GM13977 (cell line): ENCODE measurements around the gene UCP3.

Source experiments
- DNase-seq: peaks from one replicate; pipeline ENCODE4 v3.0.0; 2012; ENCODE audit warnings: low spot score
- in situ Hi-C: fragments of 300-500 bp; cut with MboI; formaldehyde crosslinking; loops from one replicate; pipeline ENCODE4 v1.12.0; 2022; ENCODE audit warnings: low sequenced_read_pairs, low pct_unique_long_range_greater_than_20kb, mixed read lengths, inconsistent platforms; ENCODE audit not compliant: unreplicated experiment
- TF ChIP-seq, protein P1 (sequence below): IDR thresholded peaks from 2 replicates; pipeline ENCODE4 v1.5.1; 2012; ENCODE audit warnings: mild to moderate bottlenecking, control low read depth; ENCODE audit not compliant: insufficient read depth; ENCODE audit errors: extremely low read depth, missing control alignments

UCP3 gene

DNA sequence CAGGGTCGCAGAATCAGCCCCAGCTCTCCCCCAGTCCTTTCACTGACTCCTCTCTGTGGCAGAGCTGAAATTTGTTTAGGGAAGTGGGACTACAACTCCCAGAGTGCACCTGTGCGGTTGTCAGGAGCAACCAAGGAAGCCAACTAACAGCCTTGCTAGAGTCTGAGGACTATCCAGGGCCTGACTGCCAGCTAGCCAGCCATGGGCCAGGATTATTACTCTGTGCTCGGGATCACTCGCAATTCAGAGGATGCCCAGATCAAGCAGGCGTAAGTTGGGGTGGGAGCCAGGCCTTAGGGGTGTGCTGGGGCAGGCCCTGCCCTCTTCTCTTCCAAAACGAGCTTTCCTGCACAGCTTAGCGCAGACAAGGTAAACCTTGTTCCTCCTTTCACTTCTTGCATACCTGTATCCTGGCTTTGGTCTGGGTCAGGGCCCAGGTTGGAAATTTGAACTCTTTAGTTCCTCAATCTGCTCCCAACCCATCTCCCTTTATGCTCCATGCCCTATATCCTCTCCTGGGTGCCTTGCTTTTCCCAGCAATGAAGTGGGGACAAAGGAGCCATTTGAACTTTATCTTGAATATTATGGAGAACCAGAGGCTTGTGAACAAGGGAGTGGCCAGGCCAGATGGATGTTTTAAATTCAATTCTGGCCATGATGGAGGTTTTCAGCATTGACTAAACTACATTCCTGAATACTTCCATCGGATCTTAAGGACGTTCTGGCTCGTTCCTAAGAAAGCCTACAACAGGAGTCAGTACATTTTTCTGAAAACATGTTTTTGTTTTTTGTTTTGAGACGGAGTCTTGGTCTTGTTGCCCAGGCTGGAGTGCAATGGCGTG lies 57.8 kb downstream of the UCP3 start, which contains the start of gene DNAJB13:
Gene DNAJB13, plus strand, starts transcription at position 158 of the 842 bp plus-strand sequence. Its CDS starts 44 bp downstream, at position 202.
- TF ChIP-seq, protein P1, sequence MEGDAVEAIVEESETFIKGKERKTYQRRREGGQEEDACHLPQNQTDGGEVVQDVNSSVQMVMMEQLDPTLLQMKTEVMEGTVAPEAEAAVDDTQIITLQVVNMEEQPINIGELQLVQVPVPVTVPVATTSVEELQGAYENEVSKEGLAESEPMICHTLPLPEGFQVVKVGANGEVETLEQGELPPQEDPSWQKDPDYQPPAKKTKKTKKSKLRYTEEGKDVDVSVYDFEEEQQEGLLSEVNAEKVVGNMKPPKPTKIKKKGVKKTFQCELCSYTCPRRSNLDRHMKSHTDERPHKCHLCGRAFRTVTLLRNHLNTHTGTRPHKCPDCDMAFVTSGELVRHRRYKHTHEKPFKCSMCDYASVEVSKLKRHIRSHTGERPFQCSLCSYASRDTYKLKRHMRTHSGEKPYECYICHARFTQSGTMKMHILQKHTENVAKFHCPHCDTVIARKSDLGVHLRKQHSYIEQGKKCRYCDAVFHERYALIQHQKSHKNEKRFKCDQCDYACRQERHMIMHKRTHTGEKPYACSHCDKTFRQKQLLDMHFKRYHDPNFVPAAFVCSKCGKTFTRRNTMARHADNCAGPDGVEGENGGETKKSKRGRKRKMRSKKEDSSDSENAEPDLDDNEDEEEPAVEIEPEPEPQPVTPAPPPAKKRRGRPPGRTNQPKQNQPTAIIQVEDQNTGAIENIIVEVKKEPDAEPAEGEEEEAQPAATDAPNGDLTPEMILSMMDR = no peak
- in situ Hi-C loops = loop anchor here (25.0 kb wide), 1 partner anchor 361 kb away; the partner anchor contains the start of gene P4HA3
- DNase-seq = peak; percentile 83
